Measurements from ENCODE around the gene IL17B. TPM values are rescaled to one million over a fixed set of nuclear protein-coding genes. Genes with fewer than 3 reads are reported as not detected.

IL17B gene
- total and polyA plus RNA-seq, 2 of the 13 experiments (the other 11 are each of a cell fraction or from before 2014, with no cell fraction given) = 0.29 to 2.6 TPM

DNA sequence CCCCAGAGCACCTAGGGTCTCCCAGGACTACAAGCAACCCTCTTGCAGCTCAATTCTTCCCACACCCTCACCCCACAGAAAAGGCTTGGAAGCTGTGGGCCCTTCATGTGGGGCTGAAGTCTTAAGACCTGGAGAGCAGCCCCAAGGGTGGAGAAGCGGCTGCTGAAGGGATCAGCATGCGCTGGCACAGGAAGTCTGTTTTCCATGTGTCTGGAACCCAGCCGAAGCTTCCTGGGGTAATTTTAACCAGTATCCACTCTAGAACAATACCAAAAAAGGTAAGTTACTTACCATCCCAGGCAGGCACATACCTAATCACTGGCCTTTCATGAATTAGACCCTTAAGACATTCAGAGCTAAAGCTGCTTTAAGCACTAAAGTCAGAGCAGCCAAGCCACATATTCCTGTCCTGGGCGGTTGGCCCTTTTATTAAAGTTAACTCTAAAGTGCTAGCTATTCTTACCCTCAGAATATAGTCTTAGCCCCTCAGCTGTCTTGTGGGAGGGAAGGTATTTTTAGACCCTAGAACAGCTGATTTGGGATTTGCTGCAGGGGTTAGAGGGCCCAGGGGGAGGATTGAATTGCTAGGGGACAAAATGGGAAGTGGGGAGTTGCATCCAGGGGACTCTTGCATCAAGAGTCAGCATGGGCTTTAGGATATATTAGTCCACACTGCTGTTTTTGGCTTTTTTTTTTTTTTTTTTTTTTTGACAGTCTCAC, 6.9 kb downstream of the IL17B start:
- intact Hi-C loops (cut with micrococcal nuclease; ENCODE audit: unreplicated experiment) = no loop called here

More for the DNA sequence above, 6.9 kb downstream of the IL17B start:
- no peak overlapping the region for H3K4me3 ChIP-seq (replicated peaks in 1 of 3; ENCODE audit: insufficient read depth in 1 of 3, low read depth in 2 of 3, low read length in 3 of 3)
- DNase-seq (ENCODE audit: low spot score) = no peak
- H3K4me1 ChIP-seq (ENCODE audit: insufficient read depth, low read length) = peaks cover 10% of the 10 kb centered on the region
- no peaks in the 10 kb centered on the region for H3K79me2 ChIP-seq (ENCODE audit: insufficient read depth, low read length)
- H3K4me2 ChIP-seq (ENCODE audit: low read depth, low read length) = no peak overlapping the region
- H3K27me3 ChIP-seq (ENCODE audit: control insufficient read depth in 1 of 2, insufficient read depth in 2 of 2, low read length in 2 of 2) = peaks cover 0 to 2% of the 10 kb centered on the region in 2 experiments; a peak in 1 of 5 replicates
- no peak for ATAC-seq
- H3K9me3 ChIP-seq (ENCODE audit: low read length) = no peaks in the 10 kb centered on the region
- no peaks in the 10 kb centered on the region for H3K36me3 ChIP-seq (replicated peaks in 1 of 2; ENCODE audit: control insufficient read depth in 1 of 2, insufficient read depth in 2 of 2, low read length in 2 of 2)
- ChIA-PET POLR2A (interaction anchor here (1.8 kb wide), 1 partner anchor 52 kb away, joined by 9 read pairs; no protein-coding TSS in a partner anchor), CTCF (ENCODE audit: low intra/inter-chr PET ratio, low total read pairs) (interaction anchor here (0.8 to 3.2 kb wide), 2 partner anchors 55 to 62 kb away, joined by 3 to 26 read pairs; no protein-coding TSS in a partner anchor)
- H2AFZ ChIP-seq (ENCODE audit: low read length) = no peak overlapping the region
- BruUV-seq (replicated peaks) = no TSS peak
- in situ Hi-C loops (cut with HindIII; ENCODE audit: extremely low pct_ligation_motif_present, low pct_unique_long_range_greater_than_20kb) = loop anchor here (5.0 kb wide), 1 partner anchor 50 kb away; no protein-coding TSS in a partner anchor
- TF ChIP-seq HNRNPLL (IDR thresholded peaks at IDR 0.05; ENCODE audit: low read depth, low read length, poor library complexity, severe bottlenecking) (no peak), ZFP1 (CRISPR knock-in tag; IDR thresholded peaks at IDR 0.05) (no peak), GATAD1 (CRISPR knock-in tag; IDR thresholded peaks at IDR 0.05) (no peak), BCLAF1 (IDR thresholded peaks at IDR 0.05) (no peak), ZNF549 (CRISPR knock-in tag; IDR thresholded peaks at IDR 0.05) (no peak), ZNF530 (CRISPR knock-in tag; IDR thresholded peaks at IDR 0.05; ENCODE audit: low read depth) (no peak), ZNF546 (CRISPR knock-in tag; conservative IDR thresholded peaks at IDR 0.05) (no peak), PAF1 (CRISPR knock-in tag; IDR thresholded peaks at IDR 0.05) (no peak), MTF1 (CRISPR knock-in tag; IDR thresholded peaks at IDR 0.05) (no peak), ZSCAN12 (CRISPR knock-in tag; IDR thresholded peaks at IDR 0.05) (no peak)
- TF ChIP-seq, protein P1, sequence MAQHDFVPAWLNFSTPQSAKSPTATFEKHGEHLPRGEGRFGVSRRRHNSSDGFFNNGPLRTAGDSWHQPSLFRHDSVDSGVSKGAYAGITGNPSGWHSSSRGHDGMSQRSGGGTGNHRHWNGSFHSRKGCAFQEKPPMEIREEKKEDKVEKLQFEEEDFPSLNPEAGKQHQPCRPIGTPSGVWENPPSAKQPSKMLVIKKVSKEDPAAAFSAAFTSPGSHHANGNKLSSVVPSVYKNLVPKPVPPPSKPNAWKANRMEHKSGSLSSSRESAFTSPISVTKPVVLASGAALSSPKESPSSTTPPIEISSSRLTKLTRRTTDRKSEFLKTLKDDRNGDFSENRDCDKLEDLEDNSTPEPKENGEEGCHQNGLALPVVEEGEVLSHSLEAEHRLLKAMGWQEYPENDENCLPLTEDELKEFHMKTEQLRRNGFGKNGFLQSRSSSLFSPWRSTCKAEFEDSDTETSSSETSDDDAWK (CRISPR knock-in tag; IDR thresholded peaks at IDR 0.05) = no peak
- WGBS (ENCODE audit: low lambda C conversion rate) = 51% methylated on average over 4 of the region's 4 CpGs
- no peaks in the 10 kb centered on the region for H4K20me1 ChIP-seq (ENCODE audit: insufficient read depth, low read length)
- H3K9ac ChIP-seq (ENCODE audit: insufficient read depth, low read depth, low read length) = no peak overlapping the region
- no peak for FAIRE-seq
- H3K27ac ChIP-seq (ENCODE audit: extremely low read length, insufficient read depth, low read length) = no peak overlapping the region
